H9 (cell line): Measurements from ENCODE around the gene COQ8B. TPM values are rescaled to one million over a fixed set of nuclear protein-coding genes. Genes with fewer than 3 reads are reported as not detected.

Source experiments
- DNase-seq: peaks from one replicate; pipeline ENCODE4 v3.0.0-alpha.2; 2017
- H2AFZ ChIP-seq: one replicate; pipeline ENCODE4 v1.6.1; 2013; ENCODE audit warnings: mild to moderate bottlenecking, low read length, control low read depth, moderate library complexity
- H2AK5ac ChIP-seq: 2 replicates; pipeline ENCODE4 v1.6.1; 2013; ENCODE audit warnings: low read length, control low read depth, mixed read lengths; ENCODE audit not compliant: insufficient read length
- H2BK120ac ChIP-seq: one replicate; pipeline ENCODE4 v1.6.1; 2013; ENCODE audit warnings: low read depth, mild to moderate bottlenecking, low read length, control low read depth, inconsistent platforms; ENCODE audit not compliant: poor library complexity, severe bottlenecking
- H2BK12ac ChIP-seq: 2 replicates; pipeline ENCODE4 v1.6.1; 2013; ENCODE audit warnings: low read length, control low read depth, mixed read lengths, low read depth; ENCODE audit not compliant: insufficient read length
- H2BK15ac ChIP-seq: 2 replicates; pipeline ENCODE4 v1.6.1; 2013; ENCODE audit warnings: low read depth, low read length, control low read depth
- H2BK20ac ChIP-seq: one replicate; pipeline ENCODE4 v1.6.1; 2013; ENCODE audit warnings: low read depth, mild to moderate bottlenecking, low read length, control low read depth, inconsistent platforms; ENCODE audit not compliant: poor library complexity, severe bottlenecking
- H2BK5ac ChIP-seq: 2 replicates; pipeline ENCODE4 v1.6.1; 2013; ENCODE audit warnings: low read length, control low read depth, mixed read lengths; ENCODE audit not compliant: insufficient read length
- H3K14ac ChIP-seq: 2 replicates; pipeline ENCODE4 v1.6.1; 2013; ENCODE audit warnings: low read length, control low read depth; ENCODE audit not compliant: insufficient read depth
- H3K18ac ChIP-seq: 2 replicates; pipeline ENCODE4 v1.6.1; 2013; ENCODE audit warnings: low read depth, mild to moderate bottlenecking, mixed read lengths, low read length, control low read depth; ENCODE audit not compliant: insufficient read length
- H3K23ac ChIP-seq: 2 replicates; pipeline ENCODE4 v1.6.1; 2013; ENCODE audit warnings: low read length, control low read depth, mixed read lengths, low read depth; ENCODE audit not compliant: insufficient read length
- H3K23me2 ChIP-seq: 2 replicates; pipeline ENCODE4 v1.6.1; 2013; ENCODE audit warnings: low read depth, mild to moderate bottlenecking, mixed read lengths, low read length, control low read depth; ENCODE audit not compliant: insufficient read length, poor library complexity, severe bottlenecking
- H3K27ac ChIP-seq: 2 replicates; pipeline ENCODE4 v1.5.1; 2013; ENCODE audit warnings: low read length, control low read depth, mixed read lengths, low read depth; ENCODE audit not compliant: insufficient read length
- H3K27me3 ChIP-seq: 2 replicates; pipeline ENCODE4 v1.6.1; 2013; ENCODE audit warnings: low read length, control low read depth, inconsistent platforms; ENCODE audit not compliant: insufficient read depth
- H3K4ac ChIP-seq: 2 replicates; pipeline ENCODE4 v1.6.1; 2013; ENCODE audit warnings: low read depth, mild to moderate bottlenecking, control low read depth, inconsistent platforms, low read length, moderate library complexity
- H3K4me1 ChIP-seq: 2 replicates; pipeline ENCODE4 v1.6.1; 2013; ENCODE audit warnings: low read length, control low read depth, inconsistent platforms; ENCODE audit not compliant: insufficient read depth
- H3K4me2 ChIP-seq: 2 replicates; pipeline ENCODE4 v1.6.1; 2013; ENCODE audit warnings: low read length, control low read depth, mixed read lengths; ENCODE audit not compliant: insufficient read length, insufficient read depth
- H3K56ac ChIP-seq: 2 replicates; pipeline ENCODE4 v1.6.1; 2013; ENCODE audit warnings: low read depth, mild to moderate bottlenecking, mixed read lengths, low read length, control low read depth; ENCODE audit not compliant: insufficient read length
- H3K79me1 ChIP-seq: 2 replicates; pipeline ENCODE4 v1.6.1; 2013; ENCODE audit warnings: low read depth, mild to moderate bottlenecking, moderate library complexity, low read length, control low read depth, inconsistent platforms; ENCODE audit not compliant: insufficient read depth, poor library complexity, severe bottlenecking
- H3K79me2 ChIP-seq: 2 replicates; pipeline ENCODE4 v1.6.1; 2013; ENCODE audit warnings: low read length, control low read depth, inconsistent platforms; ENCODE audit not compliant: insufficient read depth
- H3K9ac ChIP-seq: 2 replicates; pipeline ENCODE4 v1.6.1; 2013; ENCODE audit warnings: low read length, control low read depth, mixed read lengths; ENCODE audit not compliant: insufficient read length; ENCODE audit errors: extremely low read depth
- H3K9me3 ChIP-seq: one replicate; pipeline ENCODE4 v1.6.1; 2013; ENCODE audit warnings: low read depth, low read length, inconsistent platforms; ENCODE audit not compliant: control insufficient read depth
- H3T11ph ChIP-seq: one replicate; pipeline ENCODE4 v1.6.1; 2013; ENCODE audit warnings: mild to moderate bottlenecking, low read length, control low read depth, inconsistent platforms
- H4K20me1 ChIP-seq: one replicate; pipeline ENCODE4 v1.6.1; 2013; ENCODE audit not compliant: control insufficient read depth, insufficient read length, insufficient read depth
- H4K5ac ChIP-seq: 2 replicates; pipeline ENCODE4 v1.6.1; 2013; ENCODE audit warnings: low read depth, mild to moderate bottlenecking, mixed read lengths, low read length, control low read depth; ENCODE audit not compliant: insufficient read length
- H4K8ac ChIP-seq: replicated peaks from 2 replicates; pipeline ENCODE4 v1.6.1; 2013; ENCODE audit warnings: low read length, control low read depth, mixed read lengths, low read depth; ENCODE audit not compliant: insufficient read length
- H4K91ac ChIP-seq: 2 replicates; pipeline ENCODE4 v1.6.1; 2013; ENCODE audit warnings: low read depth, mild to moderate bottlenecking, moderate library complexity, mixed read lengths, low read length, control low read depth; ENCODE audit not compliant: insufficient read length
- H3K27ac Mint-ChIP-seq, 3 experiments: 2 replicates in 2 of 3; 3 replicates in 1 of 3; pipeline ENCODE4 v1.8.0; 2020 to 2021; ENCODE audit warnings: mixed read lengths in 3 of 3, mild to moderate bottlenecking in 1 of 3, moderate library complexity in 1 of 3
- H3K27me3 Mint-ChIP-seq: 2 replicates; pipeline ENCODE4 v1.8.0; 2021; ENCODE audit warnings: low read depth, mild to moderate bottlenecking, moderate library complexity, mixed read lengths
- H3K36me3 Mint-ChIP-seq, 3 experiments: 2 replicates in 2 of 3; 3 replicates in 1 of 3; pipeline ENCODE4 v1.8.0; 2020 to 2021; ENCODE audit warnings: low read depth in 3 of 3, mixed read lengths in 3 of 3; ENCODE audit not compliant: insufficient read depth in 1 of 3
- H3K4me1 Mint-ChIP-seq, 2 experiments: 2 replicates each; pipeline ENCODE4 v1.8.0; 2020; ENCODE audit warnings: mixed read lengths in 2 of 2
- H3K4me3 Mint-ChIP-seq, 2 experiments: 2 replicates in 1 of 2; 3 replicates in 1 of 2; pipeline ENCODE4 v1.8.0; 2020 to 2021; ENCODE audit warnings: mild to moderate bottlenecking in 2 of 2, mixed read lengths in 2 of 2, moderate library complexity in 1 of 2
- H3K9me3 Mint-ChIP-seq, 2 experiments: 2 replicates in 1 of 2; 3 replicates in 1 of 2; pipeline ENCODE4 v1.8.0; 2020; ENCODE audit warnings: mild to moderate bottlenecking in 2 of 2, mixed read lengths in 2 of 2, moderate library complexity in 1 of 2
- WGBS: extraction: QIAGEN DNeasy Blood & Tissue Kit; methylation state at CpG from one replicate; pipeline ENCODE4 v1.1.7; 2013; ENCODE audit warnings: missing lambda C conversion rate, low lambda C conversion rate, mixed read lengths; ENCODE audit not compliant: insufficient read length; ENCODE audit errors: extremely low coverage; 5-methylcytosine and 5-hydroxymethylcytosine counted together
- total RNA-seq: library from RNA; stranded (reverse); gene quantifications from 2 replicates; pipeline ENCODE4 v1.2.1, GENCODE V29; 2021
- TF ChIP-seq, protein P1 (sequence below): fragments of 200-600 bp; sonication (generic); conservative IDR thresholded peaks from 3 replicates; pipeline ENCODE4 v1.8.0; 2021; ENCODE audit warnings: antibody characterized with exemption, mild to moderate bottlenecking

COQ8B gene
- total RNA-seq, 1 experiment from 2014 or later, result 40.5 TPM

DNA sequence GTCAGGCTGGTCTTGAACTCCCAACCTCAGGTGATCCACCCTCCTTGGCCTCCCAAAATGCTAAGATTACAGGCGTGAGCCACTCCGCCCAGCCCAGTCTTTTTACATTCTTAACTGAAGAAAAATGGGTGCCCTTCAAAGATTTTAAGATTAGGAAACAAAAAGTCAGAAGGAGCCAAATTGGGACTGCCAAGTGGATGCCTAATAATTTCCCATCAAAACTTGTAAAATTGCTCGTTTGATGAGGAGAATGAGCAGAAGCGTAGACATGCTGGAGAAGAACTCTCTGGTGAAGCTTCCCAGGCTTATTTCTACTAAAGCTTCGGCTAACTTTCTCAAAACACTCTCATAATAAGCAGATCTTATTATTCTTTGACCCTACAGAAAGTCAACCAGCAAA lies 57.6 kb downstream of the COQ8B start:
- Mint-ChIP-seq H3K36me3 (no peaks in the 10 kb centered on the region), H3K27me3 (peaks cover 13% of the 10 kb centered on the region), H3K9me3 (no peaks in the 10 kb centered on the region), H3K4me3 (no peak overlapping the region), H3K27ac (no peak overlapping the region), H3K4me1 (peaks cover 5 to 14% of the 10 kb centered on the region in 2 experiments)
- no peak overlapping the region for H3T11ph ChIP-seq
- no peak overlapping the region for H2BK15ac ChIP-seq
- no peak overlapping the region for H2BK120ac ChIP-seq
- H3K23me2 ChIP-seq, result no peaks in the 10 kb centered on the region
- no peaks in the 10 kb centered on the region for H3K9me3 ChIP-seq
- TF ChIP-seq, protein P1, sequence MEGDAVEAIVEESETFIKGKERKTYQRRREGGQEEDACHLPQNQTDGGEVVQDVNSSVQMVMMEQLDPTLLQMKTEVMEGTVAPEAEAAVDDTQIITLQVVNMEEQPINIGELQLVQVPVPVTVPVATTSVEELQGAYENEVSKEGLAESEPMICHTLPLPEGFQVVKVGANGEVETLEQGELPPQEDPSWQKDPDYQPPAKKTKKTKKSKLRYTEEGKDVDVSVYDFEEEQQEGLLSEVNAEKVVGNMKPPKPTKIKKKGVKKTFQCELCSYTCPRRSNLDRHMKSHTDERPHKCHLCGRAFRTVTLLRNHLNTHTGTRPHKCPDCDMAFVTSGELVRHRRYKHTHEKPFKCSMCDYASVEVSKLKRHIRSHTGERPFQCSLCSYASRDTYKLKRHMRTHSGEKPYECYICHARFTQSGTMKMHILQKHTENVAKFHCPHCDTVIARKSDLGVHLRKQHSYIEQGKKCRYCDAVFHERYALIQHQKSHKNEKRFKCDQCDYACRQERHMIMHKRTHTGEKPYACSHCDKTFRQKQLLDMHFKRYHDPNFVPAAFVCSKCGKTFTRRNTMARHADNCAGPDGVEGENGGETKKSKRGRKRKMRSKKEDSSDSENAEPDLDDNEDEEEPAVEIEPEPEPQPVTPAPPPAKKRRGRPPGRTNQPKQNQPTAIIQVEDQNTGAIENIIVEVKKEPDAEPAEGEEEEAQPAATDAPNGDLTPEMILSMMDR, result no peak
- no peaks in the 10 kb centered on the region for H4K20me1 ChIP-seq
- H3K4ac ChIP-seq, result no peak overlapping the region
- no peak overlapping the region for H4K8ac ChIP-seq
- H3K4me2 ChIP-seq, result no peak overlapping the region
- no peak overlapping the region for H2BK12ac ChIP-seq
- H3K56ac ChIP-seq, result no peak overlapping the region
- H2AFZ ChIP-seq, result no peak overlapping the region
- H4K5ac ChIP-seq, result no peak overlapping the region
- no peak overlapping the region for H3K23ac ChIP-seq
- H3K18ac ChIP-seq, result no peak overlapping the region
- no peak overlapping the region for H3K27ac ChIP-seq
- H3K79me2 ChIP-seq, result no peaks in the 10 kb centered on the region
- DNase-seq, result no peak
- H3K4me1 ChIP-seq, result no peaks in the 10 kb centered on the region
- WGBS, result no CpG with 5 or more reads among the region's 5 CpGs
- no peak overlapping the region for H2AK5ac ChIP-seq
- H3K14ac ChIP-seq, result no peak overlapping the region
- H3K9ac ChIP-seq, result no peak overlapping the region
- H4K91ac ChIP-seq, result no peak overlapping the region
- H3K27me3 ChIP-seq, result no peaks in the 10 kb centered on the region; the same call in 1 of the 2 replicates
- H2BK5ac ChIP-seq, result no peak overlapping the region
- H2BK20ac ChIP-seq, result no peak overlapping the region
- H3K79me1 ChIP-seq, result no peaks in the 10 kb centered on the region
